Stimulated activated CD8-positive, alpha-beta memory T cell treated with anti-CD3 and anti-CD28 coated beads, Interleukin-12 subunit alpha, Interleukin-12 subunit beta, amount 100 ng/mL, for 4 hours (primary cell): ENCODE data around the gene ARHGEF6.
A peak's percentile ranks its signal among the peaks of the same experiment; 100 is the strongest.
"Not testable (repeated sequence)": the region's sequence is repeated elsewhere in the genome, so short reads cannot be mapped to it uniquely, and the experiment has no call there.

ENCODE experiments used
- DNase-seq: peaks from one replicate; pipeline ENCODE4 v3.0.0-alpha.2; 2020; ENCODE audit warnings: low read depth

The ARHGEF6 gene

GRCh38 chrX:136783159-136783558 lies 2.4 kb upstream of the ARHGEF6 start:
- DNase-seq, result no peak

DNA sequence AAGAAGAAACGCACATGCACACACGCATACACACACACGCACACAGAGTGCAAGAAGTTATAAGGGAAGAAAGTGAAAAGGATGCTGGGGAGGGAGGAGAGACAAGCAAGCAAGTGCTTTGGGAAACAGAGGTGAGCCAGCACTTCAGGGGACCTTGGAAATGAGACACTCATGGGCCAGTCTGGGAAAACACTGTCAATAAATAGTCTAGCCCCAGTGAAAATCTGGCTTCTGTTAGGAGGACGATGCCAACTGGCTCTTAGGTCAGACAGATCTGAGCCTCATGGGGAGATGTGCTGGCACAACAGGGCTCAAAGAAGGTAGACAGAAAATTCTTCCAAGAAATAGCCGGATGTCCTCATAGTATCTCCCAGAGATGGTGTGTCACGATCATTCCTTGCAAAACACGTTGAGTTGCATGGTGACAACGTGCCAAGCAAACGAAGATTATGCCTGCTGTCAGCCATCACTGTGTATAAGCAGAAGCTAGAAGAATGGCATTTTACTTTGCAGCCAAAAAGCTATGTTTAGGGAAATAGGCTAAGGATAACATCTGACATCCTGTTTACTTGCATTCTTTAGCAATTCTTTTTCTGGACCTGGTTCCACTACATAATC lies 557 bp upstream of the ARHGEF6 start:
- DNase-seq, result no peak

- no peak for DNase-seq
Observed at GRCh38 chrX:136780241-136780640, 491 bp downstream of the ARHGEF6 start.

- no peak for DNase-seq
Observed at GRCh38 chrX:136779346-136779781, 1.4 kb downstream of the ARHGEF6 start.

- no peak for DNase-seq
Observed at GRCh38 chrX:136778916-136779315, 1.8 kb downstream of the ARHGEF6 start.

DNA sequence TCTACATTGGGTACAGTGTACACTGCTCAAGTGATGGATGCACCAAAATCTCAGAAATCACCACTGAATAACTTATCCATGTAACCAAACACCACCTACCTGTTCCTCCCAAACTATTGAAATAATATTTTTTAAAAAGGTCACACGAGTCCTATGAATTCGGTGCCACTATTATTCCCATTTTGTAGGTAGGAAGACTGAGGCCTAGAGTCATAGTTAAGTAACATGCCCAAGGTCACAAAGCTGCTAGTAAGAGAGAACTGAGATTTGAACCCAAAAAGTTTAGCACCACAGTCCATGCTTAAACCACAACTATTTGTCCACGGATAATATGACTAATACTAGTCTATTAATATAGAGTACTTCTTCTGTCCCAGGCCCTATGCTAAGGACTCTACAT lies 2.7 kb downstream of the ARHGEF6 start:
- no peak for DNase-seq

DNA sequence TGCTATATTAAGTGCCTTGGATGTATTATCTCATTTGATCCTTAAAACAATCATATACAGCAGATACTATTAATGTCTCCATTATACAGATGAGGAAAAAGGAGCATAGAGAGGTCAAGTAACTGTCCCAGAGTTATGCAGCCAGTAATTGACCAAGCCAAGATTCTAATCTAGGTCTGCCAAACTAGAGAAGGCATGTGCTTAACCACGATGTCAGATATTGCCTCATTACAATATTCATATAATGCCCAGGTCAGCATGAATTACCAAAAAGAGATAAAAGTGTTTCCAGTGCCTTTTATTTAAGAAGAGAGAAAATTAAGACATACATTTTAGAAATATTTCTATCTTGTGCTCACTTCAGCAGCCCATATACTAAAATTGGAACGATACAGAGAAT lies 7.1 kb downstream of the ARHGEF6 start:
- DNase-seq, result no peak

GRCh38 chrX:136771869-136772268 lies 8.9 kb downstream of the ARHGEF6 start:
- not testable (repeated sequence) for DNase-seq

DNA sequence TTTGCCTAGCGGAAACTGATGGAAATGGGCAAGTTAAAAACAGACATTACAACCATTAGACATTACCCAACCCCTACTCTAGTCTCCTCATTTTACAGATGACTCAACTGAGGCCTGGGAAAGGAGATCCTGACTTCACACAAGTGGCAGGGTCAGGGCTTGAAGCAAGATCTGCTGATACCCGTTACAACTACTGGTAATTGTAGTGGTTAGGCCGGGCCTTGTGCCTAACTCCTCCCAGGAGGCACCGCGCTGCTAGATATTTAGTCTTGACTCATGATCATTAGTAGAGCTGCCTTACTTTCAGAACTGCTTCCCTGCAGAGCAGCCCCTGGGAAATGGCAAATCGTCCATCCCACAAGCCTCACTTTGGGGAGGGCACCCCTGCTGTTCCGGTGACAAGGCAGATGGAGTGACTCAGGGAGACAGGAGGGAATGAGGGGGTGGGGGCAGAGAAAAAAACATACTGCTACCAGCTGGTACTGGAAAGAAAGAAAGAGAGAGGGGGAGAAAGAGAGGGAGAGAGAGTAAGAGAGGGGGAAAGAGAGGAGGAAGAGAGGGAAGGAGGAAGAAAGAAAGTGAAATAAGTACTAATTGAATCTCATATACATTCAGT lies 12.2 kb downstream of the ARHGEF6 start:
- DNase-seq, result no peak

DNA sequence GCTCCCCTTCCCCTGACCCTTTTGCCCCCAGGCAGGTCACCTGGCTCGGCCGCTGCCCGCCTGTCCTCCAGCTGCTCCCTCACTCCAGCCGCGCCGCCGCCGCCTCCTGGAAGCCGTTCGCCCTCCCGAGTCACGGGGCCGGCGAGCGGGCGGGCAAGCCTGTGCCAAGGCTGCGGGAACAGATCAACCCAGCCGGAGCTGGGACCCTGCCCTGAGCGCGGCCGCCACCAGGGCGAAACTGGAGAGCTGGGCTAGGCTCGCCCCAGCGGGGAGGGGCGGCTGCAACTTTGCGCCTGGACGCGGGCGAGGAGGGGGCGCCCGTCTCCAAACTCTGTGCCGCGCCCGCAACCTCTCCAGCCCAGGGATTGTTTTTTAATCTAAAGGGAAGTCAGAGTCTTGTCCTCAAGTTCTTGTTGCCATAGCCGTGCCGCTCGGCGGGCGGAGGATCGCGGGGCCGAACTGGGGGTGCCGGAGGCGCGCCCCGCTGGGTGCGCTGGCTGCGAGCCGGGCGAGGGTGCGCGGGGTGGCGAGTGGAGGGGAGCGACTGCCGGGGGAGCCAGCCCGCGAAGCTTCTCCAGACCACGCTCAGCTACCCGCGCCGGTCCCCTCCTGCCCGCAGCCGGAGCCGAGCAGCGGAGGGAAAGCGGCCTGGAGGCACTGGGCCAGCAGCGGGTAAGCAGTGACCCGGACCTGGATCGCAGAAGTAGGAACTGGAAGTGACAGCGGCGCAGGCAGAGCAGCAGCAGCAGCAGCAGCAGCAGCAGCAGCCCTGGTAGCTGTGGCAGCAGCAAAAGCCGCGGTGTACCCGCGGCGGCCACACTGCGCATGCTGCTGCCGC lies 13.4 kb downstream of the ARHGEF6 start:
- DNase-seq, result peak; percentile 17

- DNase-seq, result no peak
Observed at GRCh38 chrX:136766785-136767103, 14.0 kb downstream of the ARHGEF6 start.

DNA sequence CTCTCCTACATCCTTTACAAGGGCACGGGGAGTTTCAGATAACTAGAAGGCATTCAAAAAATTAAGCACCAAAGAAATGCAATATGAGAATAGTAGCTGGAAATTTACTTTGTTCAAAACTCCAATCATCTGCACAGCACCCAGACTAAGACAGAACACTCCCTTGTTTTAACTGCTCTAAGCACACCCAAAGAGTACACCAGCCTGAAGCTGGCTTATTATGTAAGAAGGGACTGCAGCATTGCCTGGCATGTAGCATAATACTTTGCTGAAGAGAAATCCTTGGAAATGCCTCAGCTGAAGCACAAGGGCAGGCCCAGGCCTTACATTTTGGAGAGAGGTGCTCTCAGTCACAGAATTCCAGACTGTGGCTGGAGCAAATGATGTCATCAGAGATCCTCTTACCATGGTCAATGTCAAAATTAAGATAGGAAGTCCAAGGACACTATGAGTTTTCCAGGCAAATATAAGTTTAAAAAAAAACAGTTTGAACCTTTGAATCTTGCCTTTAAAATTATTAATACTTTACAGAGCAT lies 14.8 kb downstream of the ARHGEF6 start:
- no peak for DNase-seq

- no peak for DNase-seq
Observed at GRCh38 chrX:136764206-136764605, 16.5 kb downstream of the ARHGEF6 start.

DNA sequence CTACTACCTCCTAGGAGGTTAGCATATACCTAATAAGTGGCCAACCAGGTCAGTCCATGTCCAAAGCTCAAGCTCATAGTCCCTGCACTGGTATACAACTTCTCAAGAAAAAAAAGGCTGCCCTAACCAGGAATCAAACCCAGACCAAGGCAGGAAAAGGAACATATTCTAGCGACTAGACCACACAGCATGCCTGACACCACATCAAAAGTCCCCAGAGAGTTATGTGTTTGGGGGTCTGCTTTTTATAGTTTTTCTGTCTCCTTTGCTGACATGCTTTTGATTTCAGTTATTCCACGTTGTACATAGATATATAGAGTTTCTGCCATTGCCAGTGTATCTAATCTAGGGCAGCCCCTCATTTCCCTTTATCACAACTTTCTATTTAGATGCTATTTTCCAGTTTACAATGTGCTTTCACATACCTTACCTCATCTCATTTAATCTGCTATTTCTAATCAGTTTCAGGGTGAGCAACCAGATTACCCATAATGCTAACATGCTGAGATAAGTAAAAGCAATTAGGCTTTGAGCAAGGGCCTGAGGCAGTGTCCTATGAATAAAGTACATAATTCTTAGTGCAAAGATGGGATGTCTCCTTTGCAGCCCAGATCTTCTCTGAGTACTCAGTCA lies 17.8 kb downstream of the ARHGEF6 start:
- no peak for DNase-seq

DNA sequence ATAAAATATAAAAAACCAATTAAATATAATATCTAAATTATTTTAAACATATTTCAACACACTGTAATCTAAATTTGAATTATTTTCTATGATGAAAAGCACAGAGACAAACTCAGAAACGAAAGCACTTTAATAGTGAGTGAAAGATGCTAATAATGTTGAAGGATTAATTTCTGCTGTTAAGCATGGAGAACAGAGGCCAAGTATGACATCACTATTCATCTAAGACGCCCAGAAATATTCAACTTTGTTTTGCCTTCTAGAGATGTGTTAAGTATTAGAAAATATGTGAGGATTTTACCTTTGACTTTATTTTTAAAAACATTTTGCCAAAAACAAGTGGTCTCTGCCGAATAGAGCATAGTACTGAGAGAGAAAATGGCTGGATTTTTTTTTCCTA lies 19.3 kb downstream of the ARHGEF6 start:
- DNase-seq, result no peak

DNA sequence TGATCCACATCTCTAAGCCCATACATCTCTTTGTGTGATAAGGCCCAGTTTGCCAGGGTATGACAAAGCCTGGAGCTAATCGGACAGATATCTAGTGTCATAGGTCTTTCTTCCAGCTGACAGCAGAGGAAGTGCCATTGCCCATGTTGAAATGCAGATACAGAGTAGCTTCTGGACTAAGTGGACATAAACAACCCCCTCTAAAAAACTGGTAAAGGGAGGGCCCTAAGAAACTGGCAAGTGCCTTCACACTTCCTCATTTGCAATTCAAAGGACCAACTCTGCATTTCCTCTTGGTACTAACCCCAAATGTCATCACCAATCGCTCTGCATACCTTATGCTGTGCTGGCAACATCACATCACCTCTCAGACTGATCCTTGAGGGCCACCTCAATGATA lies 20.8 kb downstream of the ARHGEF6 start:
- DNase-seq, result no peak

- DNase-seq, result no peak
Observed at GRCh38 chrX:136755411-136755810, 25.3 kb downstream of the ARHGEF6 start.

DNA sequence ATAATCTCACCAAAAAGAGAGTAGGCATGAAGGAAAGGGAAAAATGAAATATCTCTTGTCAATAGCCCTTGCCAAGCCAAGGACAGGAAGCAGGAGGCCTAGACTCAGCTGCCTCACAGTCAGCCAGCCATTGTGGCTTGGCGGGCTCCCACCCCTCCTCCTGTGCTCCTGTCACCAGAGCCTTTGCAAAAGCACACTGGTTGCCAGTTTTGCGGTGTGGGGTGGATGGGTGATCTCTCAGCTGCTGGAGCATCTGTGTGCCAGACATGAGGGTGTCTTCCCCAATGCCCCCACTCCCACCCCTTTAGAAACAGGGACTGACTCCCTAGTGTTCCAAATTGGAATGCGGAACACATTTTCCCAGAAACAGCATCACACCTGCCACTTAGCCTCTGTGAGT lies 26.1 kb downstream of the ARHGEF6 start:
- DNase-seq, result no peak

- DNase-seq, result no peak
Observed at GRCh38 chrX:136752796-136753195, 27.9 kb downstream of the ARHGEF6 start.

GRCh38 chrX:136752346-136752745 lies 28.4 kb downstream of the ARHGEF6 start:
- no peak for DNase-seq

GRCh38 chrX:136750364-136750763 lies 30.4 kb downstream of the ARHGEF6 start:
- DNase-seq, result no peak
